ENCODE data around the gene ABCA3.

The ABCA3 gene

DNA sequence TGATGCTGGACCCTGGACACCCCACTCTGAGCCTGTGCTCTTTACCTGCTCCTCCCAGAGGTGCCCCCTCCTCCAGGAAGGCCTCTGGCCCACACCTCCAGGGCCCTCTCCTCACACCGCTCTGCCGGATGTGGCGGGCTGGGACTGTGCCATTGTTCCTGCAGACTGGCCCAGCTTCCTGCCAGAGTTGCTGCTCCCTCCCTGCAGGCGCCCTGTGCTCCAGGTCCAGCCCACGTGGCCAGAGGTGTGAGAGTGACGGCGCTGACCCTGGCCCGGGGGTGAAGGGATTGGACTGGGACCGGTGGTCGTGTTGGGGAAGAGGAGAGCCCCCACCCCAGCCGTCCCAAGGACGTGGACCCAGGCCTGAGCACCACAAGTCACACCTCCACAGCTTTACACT is 111.4 kb downstream of the ABCA3 start:
- DNase-seq (ENCODE audit: low read depth in 1 of 2, low spot score in 1 of 2) = no peak
- H3K27me3 ChIP-seq (ENCODE audit: insufficient read depth, poor library complexity, severe bottlenecking) = no peaks in the 10 kb centered on the region
- H3K27ac ChIP-seq (replicated peaks) = no peak overlapping the region
- H3K4me3 ChIP-seq (replicated peaks; ENCODE audit: insufficient read depth, low read length) = no peak overlapping the region
- no peak for TF ChIP-seq POLR2AphosphoS5 (IDR thresholded peaks at IDR 0.05; ENCODE audit: low read depth)
- TF ChIP-seq, protein P1, sequence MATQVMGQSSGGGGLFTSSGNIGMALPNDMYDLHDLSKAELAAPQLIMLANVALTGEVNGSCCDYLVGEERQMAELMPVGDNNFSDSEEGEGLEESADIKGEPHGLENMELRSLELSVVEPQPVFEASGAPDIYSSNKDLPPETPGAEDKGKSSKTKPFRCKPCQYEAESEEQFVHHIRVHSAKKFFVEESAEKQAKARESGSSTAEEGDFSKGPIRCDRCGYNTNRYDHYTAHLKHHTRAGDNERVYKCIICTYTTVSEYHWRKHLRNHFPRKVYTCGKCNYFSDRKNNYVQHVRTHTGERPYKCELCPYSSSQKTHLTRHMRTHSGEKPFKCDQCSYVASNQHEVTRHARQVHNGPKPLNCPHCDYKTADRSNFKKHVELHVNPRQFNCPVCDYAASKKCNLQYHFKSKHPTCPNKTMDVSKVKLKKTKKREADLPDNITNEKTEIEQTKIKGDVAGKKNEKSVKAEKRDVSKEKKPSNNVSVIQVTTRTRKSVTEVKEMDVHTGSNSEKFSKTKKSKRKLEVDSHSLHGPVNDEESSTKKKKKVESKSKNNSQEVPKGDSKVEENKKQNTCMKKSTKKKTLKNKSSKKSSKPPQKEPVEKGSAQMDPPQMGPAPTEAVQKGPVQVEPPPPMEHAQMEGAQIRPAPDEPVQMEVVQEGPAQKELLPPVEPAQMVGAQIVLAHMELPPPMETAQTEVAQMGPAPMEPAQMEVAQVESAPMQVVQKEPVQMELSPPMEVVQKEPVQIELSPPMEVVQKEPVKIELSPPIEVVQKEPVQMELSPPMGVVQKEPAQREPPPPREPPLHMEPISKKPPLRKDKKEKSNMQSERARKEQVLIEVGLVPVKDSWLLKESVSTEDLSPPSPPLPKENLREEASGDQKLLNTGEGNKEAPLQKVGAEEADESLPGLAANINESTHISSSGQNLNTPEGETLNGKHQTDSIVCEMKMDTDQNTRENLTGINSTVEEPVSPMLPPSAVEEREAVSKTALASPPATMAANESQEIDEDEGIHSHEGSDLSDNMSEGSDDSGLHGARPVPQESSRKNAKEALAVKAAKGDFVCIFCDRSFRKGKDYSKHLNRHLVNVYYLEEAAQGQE (IDR thresholded peaks at IDR 0.05; ENCODE audit: insufficient replicate concordance, low read depth) = no peak
- TF ChIP-seq, protein P2, sequence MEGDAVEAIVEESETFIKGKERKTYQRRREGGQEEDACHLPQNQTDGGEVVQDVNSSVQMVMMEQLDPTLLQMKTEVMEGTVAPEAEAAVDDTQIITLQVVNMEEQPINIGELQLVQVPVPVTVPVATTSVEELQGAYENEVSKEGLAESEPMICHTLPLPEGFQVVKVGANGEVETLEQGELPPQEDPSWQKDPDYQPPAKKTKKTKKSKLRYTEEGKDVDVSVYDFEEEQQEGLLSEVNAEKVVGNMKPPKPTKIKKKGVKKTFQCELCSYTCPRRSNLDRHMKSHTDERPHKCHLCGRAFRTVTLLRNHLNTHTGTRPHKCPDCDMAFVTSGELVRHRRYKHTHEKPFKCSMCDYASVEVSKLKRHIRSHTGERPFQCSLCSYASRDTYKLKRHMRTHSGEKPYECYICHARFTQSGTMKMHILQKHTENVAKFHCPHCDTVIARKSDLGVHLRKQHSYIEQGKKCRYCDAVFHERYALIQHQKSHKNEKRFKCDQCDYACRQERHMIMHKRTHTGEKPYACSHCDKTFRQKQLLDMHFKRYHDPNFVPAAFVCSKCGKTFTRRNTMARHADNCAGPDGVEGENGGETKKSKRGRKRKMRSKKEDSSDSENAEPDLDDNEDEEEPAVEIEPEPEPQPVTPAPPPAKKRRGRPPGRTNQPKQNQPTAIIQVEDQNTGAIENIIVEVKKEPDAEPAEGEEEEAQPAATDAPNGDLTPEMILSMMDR (IDR thresholded peaks at IDR 0.05; ENCODE audit: insufficient read depth, low read length) = no peak
- TF ChIP-seq GABPA (IDR thresholded peaks at IDR 0.05; ENCODE audit: low read depth) = no peak
- no peak for TF ChIP-seq SPI1 (IDR thresholded peaks at IDR 0.05; ENCODE audit: borderline replicate concordance, low read depth)

DNA sequence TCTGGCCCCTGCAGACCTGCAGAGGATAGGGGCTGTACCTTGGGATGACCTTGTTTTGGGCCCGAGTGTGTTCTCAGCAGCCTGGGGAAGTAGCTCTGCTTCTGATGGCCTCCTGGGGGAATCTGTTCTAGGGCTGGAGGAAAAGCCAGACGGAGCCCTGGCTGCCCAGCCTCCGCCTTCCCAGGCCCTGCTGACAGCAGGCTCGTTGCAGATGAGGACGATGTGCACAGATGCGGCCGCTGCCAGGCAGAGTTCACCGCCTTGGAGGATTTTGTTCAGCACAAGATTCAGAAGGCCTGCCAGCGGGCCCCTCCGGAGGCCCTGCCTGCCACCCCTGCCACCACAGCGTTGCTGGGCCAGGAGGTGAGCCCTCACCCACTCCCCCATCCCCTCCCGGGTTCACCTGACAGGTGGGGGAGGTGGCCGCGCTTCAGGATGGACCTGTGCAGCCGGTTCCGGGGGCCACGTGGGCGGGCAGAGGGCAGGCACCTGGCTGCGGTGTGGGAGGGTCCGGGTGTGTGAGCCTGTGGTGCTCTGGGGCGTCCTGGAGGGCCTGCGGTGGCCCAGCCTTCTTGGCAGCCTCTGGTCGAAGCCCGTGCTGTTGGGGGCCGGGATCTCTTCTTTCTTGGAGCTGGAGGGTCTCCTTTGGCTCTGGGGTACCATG is 112.2 kb downstream of the ABCA3 start:
- H3K27me3 ChIP-seq (ENCODE audit: insufficient read depth, poor library complexity, severe bottlenecking) = no peaks in the 10 kb centered on the region
- no peak overlapping the region for H3K27ac ChIP-seq (replicated peaks)
- H3K4me3 ChIP-seq (replicated peaks; ENCODE audit: insufficient read depth, low read length) = no peak overlapping the region
- TF ChIP-seq POLR2AphosphoS5 (IDR thresholded peaks at IDR 0.05; ENCODE audit: low read depth) = no peak
- no peak for TF ChIP-seq GABPA (IDR thresholded peaks at IDR 0.05; ENCODE audit: low read depth)
- TF ChIP-seq, protein P2 (IDR thresholded peaks at IDR 0.05; ENCODE audit: insufficient read depth, low read length) = no peak
- no peak for TF ChIP-seq SPI1 (IDR thresholded peaks at IDR 0.05; ENCODE audit: borderline replicate concordance, low read depth)
- TF ChIP-seq, protein P1 (IDR thresholded peaks at IDR 0.05; ENCODE audit: insufficient replicate concordance, low read depth) = no peak
- DNase-seq (ENCODE audit: low read depth in 1 of 2, low spot score in 1 of 2) = no peak

DNA sequence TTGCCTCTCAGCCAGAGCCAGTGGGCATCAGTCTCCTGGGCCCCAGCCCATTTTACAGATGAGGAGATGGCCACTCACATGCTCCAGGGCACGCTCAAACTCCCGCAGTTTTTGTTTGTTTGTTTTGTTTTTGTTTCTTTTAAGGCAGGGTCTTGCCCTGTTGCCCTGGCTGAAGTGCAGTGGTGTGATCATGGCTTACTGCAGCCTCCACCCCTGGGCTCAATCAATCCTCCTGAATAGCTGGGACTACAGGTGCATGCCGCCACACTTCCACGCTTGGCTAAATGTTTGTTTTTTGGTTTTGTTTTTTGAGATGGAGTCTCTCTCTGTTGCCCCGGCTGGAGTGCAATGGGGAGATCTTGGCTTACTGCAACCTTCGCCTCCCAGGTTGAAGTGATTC is 113.6 kb downstream of the ABCA3 start:
- TF ChIP-seq SPI1 (IDR thresholded peaks at IDR 0.05; ENCODE audit: borderline replicate concordance, low read depth) = no peak
- TF ChIP-seq, protein P1 (IDR thresholded peaks at IDR 0.05; ENCODE audit: insufficient replicate concordance, low read depth) = no peak
- no peak for TF ChIP-seq POLR2AphosphoS5 (IDR thresholded peaks at IDR 0.05; ENCODE audit: low read depth)
- TF ChIP-seq, protein P2 (IDR thresholded peaks at IDR 0.05; ENCODE audit: insufficient read depth, low read length) = no peak
- TF ChIP-seq GABPA (IDR thresholded peaks at IDR 0.05; ENCODE audit: low read depth) = no peak
- Histone ChIP-seq H3K27me3 (ENCODE audit: insufficient read depth, poor library complexity, severe bottlenecking) (no peaks in the 10 kb centered on the region), H3K4me3 (replicated peaks; ENCODE audit: insufficient read depth, low read length) (no peak overlapping the region), H3K27ac (replicated peaks) (no peak overlapping the region)
- no peak for DNase-seq (ENCODE audit: low read depth in 1 of 2, low spot score in 1 of 2)
